ENCODE measurements around the gene NUDT4. TPM values are rescaled to one million over a fixed set of nuclear protein-coding genes. Genes with fewer than 3 reads are reported as not detected.

The NUDT4 gene
- total RNA-seq, result 87.3 and 120 TPM in 2 replicates

DNA sequence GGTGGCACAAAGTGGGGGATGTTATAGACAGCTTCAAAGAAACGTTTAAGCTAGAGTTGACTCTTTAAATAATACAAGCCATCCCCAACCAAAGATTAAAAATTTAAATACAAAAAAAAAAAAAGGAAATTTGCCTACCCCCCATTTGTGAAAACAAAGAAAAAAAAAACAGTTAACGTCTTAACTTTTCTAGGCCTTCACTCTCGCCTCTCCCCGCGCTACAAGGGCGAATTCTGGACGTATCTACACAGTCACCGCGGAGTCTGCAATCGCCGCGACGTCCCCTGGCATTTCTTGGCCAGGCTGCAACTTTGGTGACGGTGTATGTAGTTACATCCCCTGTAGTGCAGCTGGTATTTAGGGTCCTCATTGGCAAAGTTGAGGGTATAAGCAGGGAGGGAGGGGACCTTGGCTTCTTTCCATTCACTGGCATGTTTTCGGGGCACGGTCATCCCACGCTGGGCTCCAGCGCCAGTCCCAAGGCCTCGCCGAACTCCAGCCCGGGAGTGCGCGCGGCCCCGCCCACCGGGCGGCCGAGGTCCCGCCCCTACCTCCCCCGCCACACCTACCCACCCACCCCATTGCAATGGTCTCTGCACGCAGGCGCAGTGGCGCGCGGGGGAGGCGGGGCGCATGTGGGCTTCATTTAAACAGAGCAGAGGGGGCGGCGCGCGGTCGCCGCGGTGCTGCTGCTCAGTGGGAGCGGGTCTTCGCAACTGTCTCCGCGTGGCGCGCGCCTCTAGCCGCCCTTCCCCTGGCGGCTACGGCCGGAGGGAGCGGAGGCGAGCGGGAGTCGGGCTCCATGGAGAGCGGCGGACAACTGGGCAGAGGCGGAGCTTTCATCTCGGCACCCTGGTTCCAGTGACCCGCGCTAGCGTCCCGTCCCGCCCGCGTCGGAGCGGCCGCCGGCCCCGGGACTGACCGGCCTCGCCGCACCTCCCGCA lies at the start of gene NUDT4:
TSS of gene NUDT4 (plus strand) at position 674 of the 944 bp plus-strand sequence. CDS start 398 bp downstream, outside the sequence.

GRCh38 chr12:93441617-93442410 lies 64.1 kb downstream of the NUDT4 start, which contains the start of gene UBE2N:
UBE2N (minus strand) TSS chr12:93441947; CDS start chr12:93441884, 63 bp downstream.

Other genes with a start within 250 kb of the NUDT4 start
- gene UBE2N, start 64.0 kb downstream of the NUDT4 start, total RNA-seq, result 49.7 and 129 TPM in 2 replicates
- gene MRPL42, start 89.6 kb downstream of the NUDT4 start, total RNA-seq, result 30.4 and 74.0 TPM in 2 replicates
- gene SOCS2, start 194.8 kb downstream of the NUDT4 start, total RNA-seq, result 21.4 and 45.8 TPM in 2 replicates

Data from placental pericyte (primary cell).